Ecto neural progenitor cell (in vitro differentiated cells): ENCODE data around the gene ZMAT2.
"Not testable (repeated sequence)": the region's sequence is repeated elsewhere in the genome, so short reads cannot be mapped to it uniquely, and the experiment has no call there.

Experiments
- DNase-seq: peaks from one replicate; pipeline ENCODE4 v3.0.0-alpha.2; 2018; ENCODE audit warnings: low spot score

ZMAT2 gene

DNA sequence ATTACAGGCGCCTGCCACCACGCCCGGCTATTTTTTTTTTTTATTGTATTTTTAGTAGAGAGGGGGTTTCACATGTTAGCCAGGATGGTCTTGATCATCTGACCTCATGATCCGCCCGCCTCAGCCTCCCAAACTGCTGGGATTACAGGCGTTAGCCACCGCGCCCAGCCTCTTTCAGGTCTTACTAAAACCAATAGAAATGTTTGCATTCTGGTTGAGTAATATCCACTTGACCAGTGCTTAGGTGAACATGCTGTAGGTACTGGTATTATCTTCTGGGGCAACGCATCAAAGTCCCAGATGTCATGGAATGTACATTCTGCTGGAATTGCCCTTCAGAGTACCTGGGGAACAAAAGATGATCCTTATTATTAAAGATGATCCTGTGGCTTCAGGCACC lies 8.5 kb downstream of the ZMAT2 start:
- DNase-seq, result not testable (repeated sequence)

DNA sequence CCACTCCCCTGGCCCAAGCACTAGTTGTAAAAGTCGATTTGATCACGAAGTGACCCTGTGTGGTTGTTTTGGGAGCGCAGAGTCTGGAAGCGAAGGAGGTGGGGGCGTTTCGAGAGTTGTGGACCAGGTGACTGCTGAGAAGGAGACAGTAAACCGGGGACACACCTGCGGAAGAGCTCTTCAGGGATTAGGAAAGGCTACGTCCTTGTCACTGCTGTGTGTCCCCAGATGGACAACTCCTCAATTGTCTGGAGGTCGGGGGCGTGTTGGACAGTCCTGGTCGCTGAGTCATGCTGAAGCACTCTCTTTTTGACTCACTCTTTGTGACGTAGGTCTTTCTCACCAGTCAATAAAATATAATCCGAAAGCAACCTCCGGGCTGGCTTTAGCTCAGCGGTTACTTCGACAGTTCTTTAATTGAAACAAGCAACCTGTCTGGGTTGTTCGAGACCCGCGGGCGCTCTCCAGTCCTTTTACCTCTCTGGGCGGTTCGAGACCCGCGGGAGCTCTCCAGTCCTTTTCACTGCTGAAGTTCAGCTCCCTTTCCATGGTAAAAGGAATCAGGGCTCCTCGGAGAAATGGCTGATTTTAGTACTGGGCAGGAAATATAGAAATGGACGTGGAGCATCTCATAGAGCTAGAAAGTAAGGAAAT lies 10.8 kb downstream of the ZMAT2 start:
- DNase-seq, result peak; percentile 79

DNA sequence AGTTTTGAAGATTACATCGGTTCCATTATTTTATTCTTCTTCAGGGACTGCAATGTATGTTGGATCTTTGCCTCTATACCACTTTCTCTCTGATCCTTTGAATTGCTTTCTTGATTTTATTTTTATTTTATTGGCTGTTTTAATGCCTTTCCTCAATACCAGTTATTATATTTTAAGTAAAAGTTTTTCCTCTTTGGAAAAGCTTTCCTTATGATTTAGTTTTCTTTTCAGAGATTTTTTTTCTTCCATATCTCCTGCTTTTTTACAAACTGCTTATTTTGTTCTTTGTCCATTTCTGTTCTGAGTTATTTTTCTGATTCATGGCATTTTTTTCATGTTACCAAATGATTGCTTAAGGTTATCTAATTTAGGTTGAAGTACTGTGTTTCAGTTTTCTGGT lies 11.5 kb downstream of the ZMAT2 start:
- DNase-seq, result no peak

DNA sequence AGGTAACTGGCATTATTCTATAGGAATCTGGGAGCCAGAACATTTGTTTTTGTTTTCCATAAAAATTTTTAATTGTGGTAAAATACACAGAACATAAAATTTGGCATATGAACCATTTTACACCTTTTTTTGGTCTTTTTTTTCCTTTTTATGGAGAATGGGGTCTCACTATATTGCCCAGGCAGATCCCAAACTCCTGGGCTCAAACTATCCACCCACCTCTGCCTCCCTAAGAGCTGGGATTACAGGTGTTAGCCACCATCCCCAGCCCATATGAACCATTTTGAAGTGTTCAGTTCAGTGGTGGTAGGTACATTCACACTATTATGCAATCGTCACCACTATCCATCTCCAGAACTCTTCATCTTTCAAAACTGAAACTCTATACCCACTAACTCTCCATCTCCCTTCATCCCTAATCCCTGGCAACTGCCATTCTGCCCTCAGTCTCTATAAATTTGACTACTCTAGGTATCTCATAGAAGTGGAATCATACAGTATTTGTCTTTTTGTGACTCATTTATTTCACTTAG lies 13.4 kb downstream of the ZMAT2 start:
- DNase-seq, result no peak

DNA sequence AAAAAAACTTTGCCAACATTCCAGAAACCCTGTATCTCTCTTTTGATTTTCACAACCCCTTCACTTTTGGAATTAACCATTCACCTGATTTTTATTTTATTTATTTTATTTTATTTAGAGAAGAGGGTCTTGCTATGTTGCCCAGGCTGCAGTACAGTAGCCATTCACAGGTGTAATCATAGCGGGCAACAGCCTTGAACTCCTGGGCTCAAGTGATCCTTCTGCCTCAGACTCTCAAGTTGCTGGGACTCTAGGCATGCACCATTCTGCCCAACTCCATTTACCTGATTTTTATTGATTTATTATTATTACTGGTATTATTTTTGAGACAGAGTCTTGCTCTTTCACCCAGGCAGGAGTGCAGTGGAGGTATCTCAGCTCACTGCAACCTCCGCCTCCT lies 16.0 kb downstream of the ZMAT2 start:
- not testable (repeated sequence) for DNase-seq

DNA sequence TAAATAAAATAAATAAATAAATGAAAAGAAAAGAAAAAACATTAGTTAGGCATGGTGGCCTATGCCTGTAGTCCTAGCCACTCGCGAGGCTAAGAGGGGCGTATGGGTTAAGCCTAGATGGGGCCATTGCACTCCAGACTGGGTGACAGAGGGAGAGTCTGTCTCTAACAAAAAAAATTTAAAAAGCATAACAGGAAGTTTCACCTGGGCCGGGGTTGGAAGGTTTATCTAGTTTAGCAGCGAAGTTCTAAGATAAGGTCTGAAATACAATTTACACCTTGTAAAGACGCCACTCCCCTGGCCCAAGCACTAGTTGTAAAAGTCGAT lies 18.0 kb downstream of the ZMAT2 start:
- DNase-seq, result no peak

DNA sequence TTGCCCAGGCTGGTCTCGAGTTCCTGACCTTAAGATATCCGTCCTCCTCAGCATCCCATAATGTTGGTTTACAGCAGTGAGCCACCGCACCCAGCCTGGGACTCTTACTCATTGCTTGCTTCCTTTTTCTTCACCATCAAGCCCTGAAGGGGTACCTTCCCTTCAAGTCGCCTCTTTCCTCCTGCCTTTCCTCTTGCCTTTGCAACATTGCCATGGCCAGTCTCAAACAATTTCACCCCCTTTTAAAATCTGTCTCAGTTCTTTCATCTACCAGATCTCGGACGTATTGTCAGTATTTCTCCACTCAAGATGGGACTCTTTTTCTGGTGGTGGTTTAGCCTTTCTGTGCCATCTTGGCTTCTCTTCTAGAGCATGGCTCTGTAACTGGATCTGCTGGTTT lies 20.5 kb downstream of the ZMAT2 start:
- DNase-seq, result not testable (repeated sequence)

DNA sequence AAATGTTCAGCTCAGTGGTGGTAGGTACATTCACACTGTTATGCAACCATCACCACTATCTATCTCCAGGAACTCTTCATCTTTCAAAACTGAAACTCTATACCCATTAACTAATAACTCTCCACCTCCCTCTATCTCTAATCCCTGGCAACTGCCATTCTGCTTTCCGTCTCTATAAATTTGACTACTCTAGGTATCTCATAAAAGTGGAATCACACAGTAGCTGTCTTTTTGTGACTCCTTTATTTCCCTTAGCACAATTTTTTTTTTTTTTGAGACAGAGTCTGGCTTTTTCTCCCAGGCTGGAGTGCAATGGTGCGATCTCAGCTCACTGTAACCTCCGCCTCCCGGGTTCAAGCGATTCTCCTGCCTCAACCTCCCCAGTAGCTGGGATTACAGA lies 21.1 kb downstream of the ZMAT2 start:
- not testable (repeated sequence) for DNase-seq

DNA sequence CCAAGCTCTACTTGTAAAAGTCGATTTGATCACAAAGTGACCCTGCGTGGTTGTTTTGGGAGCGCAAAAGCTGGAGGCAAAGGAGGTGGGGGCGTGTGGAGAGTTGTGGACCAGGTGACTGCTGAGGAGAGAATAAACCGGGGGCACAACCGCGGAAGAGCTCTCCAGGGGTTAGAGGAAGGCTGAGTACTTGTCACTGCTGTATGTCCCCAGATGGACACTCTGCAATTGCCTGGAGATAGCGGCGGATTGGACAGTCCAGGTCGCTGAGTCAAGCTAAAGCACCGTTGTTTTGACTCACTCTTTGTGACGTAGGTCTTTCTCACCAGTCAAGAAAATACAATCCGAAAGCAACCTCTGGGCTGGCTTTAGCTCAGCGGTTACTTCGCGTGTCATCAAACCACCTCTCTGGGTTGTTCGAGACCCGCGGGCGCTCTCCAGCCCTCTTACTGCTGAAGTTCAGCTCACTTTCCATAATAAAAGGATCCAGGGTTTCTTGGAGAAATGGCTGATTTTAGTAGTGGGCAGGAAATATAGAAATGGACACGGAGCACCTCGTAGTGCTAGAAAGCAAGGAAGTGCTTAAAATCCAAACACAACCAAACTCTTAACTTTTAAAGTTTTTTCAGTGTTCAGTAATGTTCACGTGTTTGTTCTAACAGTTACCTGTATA lies 25.7 kb downstream of the ZMAT2 start:
- DNase-seq, result peak; percentile 84

DNA sequence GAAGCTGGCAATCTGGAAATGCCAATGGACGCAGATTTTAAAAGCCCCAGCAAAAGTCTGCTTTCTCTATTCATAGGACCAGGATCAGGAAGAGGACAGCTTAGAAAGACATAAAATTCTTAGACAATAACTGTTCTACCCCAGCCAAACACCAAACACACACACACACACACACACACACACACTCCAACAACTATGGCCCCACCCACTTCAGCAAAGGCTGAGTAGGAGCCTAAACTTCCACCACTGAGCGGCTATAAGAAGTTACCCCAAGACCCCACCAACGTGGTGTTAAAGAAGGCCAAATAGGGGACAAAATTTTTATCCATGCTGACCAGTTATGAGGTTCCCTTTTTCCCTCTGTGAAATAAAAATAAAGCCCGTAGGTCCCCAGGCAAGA lies 32.9 kb downstream of the ZMAT2 start:
- no peak for DNase-seq

DNA sequence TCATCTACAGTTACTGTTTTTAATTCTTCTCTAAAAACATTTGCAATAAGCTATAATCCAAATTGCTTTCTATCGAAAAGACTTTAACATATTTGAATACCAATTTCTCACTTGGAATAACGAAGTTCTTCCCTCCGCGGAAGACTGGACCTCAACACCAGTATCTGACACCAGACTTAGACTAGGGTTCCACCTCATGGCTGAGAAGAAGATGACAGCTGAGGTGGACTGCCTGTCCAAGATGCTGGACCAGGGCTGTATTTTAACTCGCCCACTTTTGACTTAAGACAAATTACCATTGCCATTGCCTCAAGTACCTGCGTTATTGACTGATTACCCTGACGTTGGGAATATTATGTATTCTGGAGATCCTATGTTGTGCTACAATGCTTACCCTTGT lies 34.1 kb downstream of the ZMAT2 start:
- no peak for DNase-seq

DNA sequence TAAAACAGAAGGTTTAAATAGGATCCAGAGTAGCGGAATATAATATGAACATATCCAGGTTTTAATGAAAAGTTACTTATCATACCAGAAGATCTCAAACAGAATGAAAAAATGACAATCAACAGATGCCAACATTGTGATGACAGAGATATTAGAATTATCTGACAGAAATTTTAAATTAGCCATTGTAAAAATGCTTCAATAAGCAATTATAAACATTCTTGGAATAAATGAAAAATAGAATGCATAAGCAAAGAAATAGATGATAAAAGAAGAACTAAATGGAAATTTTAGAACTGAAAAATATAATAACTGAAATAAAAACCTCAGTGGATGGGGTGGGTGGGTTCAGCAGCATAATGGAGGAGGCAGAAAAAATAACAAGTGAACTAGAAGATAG lies 37.2 kb downstream of the ZMAT2 start:
- no peak for DNase-seq

DNA sequence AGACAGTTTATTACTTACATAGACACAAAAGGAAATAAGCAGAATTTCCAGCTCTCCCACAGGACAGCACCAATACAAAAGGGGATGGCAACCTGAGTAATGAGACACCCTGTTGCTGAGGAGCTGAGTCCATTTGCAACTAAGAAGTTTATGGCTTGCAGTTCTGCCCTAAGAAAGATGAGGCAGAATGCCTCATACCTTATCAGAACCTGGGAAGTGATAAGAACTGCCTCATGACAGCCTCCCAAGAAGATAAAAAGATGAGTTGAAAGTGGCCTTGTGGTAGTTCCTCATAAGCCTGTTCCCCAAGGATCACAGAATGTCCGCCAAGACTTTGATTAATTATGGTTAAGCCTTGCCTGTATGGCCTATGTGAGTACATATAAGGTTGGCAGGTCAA lies 41.7 kb downstream of the ZMAT2 start:
- DNase-seq, result no peak

DNA sequence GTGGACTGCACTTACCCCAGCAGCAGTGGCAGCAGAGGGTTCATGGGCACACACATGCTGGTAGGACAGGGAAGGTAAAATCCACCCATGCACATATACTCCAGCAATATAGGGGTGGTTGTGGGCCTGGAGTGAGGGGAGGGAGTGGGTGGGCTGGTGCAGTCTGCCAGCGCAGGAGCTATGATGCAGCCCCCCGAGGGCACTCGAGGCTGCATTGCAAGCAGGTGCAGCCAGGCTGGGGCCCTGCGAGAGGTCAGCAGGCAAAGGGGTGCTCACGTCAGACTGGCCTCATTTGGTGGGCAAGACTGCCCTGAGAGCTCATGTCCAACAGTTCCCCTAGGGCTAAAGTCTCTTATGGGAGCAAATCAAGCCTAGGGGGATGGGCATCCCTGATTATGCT lies 53.3 kb downstream of the ZMAT2 start:
- no peak for DNase-seq
